GM18858 (cell line): ENCODE results near the gene ZNF578.
A peak's percentile ranks its signal among the peaks of the same experiment; 100 is the strongest.
"Not testable (repeated sequence)": the region's sequence is repeated elsewhere in the genome, so short reads cannot be mapped to it uniquely, and the experiment has no call there.

ENCODE experiments used
- ATAC-seq: cut with Tn5 transposase; IDR thresholded peaks from one replicate; pipeline ENCODE4 v1.9.1; 2021; ENCODE audit not compliant: unreplicated experiment

Gene ZNF578

DNA sequence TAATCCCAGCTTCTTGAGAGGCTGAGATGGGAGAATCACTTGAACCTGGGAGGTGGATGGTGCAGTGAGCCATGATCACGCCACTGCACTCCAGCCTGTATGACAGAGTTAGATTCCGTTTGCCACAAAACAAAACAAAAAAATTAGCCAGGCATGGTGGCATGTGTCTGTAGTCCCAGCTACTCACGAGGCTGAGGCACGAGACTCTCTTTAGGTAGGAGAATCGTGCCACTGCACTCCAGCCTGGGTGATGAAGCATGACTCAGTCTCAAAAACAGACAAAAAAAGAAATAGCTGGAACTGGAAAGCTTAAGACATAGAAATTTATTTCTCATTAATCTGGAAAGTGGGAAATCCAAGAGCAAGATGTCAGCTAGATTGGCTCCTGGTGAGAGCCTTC is 53.9 kb downstream of the ZNF578 start:
- ATAC-seq, result no peak

DNA sequence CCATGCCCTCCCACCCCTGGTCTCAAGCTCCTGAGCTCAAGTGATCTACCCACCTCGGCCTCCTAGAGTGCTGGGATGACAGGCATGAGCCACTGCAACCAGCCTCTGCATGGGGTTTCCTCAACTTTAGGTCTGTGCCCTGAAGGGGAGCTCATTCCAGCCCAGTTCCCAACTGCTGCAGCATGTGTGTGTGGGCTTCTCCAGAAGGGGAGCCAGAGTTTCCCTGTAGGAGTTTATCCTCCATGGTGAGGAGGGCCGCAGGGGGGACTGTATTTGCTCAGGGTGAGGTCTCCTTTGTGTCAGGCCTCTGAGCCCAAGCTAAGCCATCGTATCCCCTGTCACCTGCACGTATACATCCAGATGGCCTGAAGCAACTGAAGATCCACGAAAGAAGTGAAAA is 62.8 kb downstream of the ZNF578 start:
- no peak for ATAC-seq

DNA sequence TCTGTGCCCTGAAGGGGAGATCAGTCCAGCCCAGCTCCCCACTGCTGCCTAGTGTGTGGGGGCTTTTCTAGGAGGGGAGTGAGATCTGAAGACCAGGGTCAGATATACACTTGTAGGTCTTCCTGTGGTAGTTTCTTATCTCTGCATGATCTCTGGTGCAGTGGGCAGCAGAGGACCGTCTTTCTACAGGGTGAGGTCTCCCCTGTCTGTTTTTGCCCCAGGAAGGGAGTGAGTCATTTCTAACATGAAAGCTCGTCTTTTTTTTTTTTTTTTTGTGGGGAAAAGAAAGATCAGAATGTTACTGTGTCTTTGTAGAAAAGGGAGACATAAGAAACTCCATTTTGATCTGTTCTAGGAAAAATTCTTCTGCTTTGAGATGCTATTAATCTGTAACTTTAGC is 65.3 kb downstream of the ZNF578 start:
- no peak for ATAC-seq

DNA sequence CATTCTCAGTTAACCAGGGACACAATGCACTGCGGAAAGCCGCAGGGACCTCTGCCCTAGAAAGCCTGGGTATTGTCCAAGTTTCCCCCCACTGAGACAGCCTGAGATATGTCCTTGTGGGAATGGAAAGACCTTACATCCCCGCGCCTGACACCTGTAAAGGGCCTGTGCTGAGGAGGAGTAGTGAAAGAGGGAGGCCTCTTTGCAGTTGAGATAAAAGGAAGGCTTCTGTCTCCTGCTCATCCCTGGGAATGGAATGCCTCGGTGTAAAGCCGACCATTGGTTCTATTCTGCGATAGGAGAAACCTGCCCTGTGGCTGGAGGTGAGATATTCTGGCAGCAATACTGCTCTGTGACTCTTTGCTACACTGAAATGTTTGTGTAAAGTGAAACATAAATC is 65.8 kb downstream of the ZNF578 start:
- not testable (repeated sequence) for ATAC-seq

DNA sequence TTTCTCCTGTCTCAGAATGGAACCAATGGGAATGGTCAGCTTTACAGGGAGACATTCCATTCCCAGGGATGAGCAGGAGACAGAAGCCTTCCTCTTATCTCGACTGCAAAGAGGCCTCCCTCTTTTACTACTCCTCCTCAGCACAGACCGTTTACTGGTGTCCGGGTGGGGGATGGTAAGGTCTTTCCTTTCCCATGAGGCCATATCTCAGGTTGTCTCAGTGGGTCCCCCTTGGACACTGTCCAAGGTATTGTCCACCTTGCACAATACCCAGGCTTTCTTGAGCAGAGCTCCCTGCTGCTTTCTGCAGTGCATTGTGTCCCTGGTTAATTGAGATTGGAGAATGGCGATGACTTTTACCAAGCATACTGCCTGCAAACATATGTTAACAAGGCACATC is 66.7 kb downstream of the ZNF578 start:
- ATAC-seq, result no peak

DNA sequence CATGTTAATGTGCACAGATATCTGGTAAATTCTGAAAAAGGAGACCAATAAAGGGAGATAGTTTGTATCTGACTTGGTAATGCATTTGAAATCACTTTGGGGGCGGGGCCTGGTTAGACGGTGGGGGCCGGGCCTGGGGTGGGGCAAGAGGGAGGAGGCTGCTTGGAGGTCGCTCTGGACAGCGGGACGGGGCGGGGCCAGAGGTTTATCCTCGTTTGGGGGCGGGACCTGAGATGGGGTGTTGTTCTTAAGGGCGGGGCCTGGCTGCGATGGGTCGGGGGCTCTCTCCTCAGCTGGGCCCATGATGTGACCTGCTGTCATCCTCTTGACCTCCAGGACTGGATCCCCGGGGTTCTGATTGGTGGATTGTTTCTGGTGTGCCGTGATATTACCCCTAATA is 69.2 kb downstream of the ZNF578 start:
- ATAC-seq, result no peak

DNA sequence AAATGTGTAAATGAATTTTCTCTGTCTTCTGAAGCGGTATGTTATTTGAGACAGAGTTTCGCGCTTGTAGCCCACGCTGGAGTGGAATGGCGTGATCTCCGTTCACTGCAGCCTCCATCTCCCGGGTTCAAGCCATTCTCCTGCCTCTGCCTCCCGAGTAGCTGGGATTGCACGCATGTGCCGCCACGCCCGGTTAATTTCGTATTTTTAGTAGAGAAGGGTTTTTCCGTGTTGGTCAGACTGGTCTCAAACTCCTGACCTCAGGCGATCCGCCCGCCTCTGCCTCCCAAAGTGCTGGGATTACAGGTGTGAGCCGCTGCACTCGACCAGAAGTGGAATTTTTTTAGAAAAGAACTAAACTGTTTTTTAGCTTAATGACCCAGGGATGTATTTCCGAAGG is 70.7 kb downstream of the ZNF578 start:
- no peak for ATAC-seq

DNA sequence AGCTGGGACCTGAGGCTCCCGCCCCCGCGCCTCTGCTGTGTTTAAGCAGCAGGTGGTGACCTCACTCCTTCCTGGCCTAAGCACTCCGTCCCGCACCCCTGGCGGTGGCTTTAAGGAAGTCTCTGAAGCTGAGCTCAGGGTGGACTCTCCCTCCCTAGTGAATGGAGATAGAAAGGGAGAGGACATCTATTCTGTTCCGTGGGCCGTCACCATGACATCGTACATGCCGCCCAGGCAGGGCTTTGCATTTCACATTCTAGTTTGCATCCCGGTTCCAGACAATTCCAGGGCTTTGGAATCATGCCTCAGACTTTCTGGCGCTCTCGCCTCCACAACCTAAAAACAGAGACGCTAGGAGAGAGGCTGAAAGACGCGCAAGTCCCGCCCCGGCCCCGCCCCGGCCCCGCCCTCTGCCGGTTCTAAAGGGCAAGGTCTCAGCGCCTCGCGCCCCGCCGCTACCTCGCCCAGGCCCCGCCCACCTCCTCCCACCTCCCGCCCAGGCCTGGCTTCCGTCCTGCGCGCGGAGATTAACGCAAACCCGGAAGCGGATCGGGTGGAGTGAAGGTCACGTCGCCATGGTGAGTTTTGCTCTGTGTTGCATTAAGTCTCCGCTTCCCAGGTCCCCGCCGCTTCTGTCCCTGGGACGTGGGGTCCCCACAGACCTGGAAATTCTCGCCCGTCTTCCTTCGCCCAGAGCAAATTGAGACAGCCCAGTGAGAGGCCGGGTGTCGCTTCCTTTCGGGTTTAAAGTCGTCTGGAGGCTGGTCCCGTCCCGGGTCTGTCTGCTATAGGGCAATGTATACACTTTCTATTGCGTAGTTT is 74.0 kb downstream of the ZNF578 start, which contains the start of gene ZNF808:
ZNF808 (plus strand) TSS at position 535 of the 822 bp plus-strand sequence. CDS start 15,617 bp downstream, outside the sequence.
- peak; percentile 80 for ATAC-seq

DNA sequence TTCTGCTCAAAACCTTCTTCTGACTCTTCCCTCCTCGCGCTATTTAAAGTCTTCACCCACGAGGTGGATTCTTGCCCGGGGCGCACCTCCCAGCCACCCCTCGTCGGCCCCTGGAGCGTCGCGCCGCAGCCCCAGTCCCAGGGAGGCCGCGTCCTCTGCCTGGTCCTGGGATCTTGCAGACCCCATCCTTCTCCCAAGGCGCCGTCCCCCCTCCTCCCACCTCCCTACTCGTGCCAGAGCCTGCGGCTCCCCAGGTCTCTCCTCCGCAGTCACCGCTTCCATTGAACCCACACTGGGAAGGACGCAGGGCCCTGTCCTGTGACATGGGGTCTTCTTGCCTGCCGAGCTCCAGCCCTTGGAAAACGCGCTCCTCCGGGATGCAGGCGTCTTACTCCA is 74.6 kb downstream of the ZNF578 start:
- ATAC-seq, result no peak

DNA sequence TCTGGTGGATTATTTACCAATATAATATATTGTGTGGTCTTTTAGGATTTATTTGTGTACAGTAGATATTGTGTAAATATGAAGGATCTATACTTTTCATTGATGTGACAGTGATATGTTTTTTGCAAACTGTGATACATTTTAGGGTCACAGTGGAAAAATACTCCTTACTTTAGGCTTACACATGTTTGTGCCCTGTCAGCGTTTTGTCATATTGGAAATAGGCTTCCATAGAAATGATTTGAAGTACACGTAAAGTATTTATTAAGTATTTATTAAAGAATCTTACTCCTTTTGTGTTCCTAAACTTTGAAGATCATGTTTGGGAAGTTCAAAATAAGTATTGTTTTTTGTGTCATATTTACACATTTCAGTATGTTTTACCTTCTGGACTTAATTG is 79.1 kb downstream of the ZNF578 start:
- no peak for ATAC-seq

DNA sequence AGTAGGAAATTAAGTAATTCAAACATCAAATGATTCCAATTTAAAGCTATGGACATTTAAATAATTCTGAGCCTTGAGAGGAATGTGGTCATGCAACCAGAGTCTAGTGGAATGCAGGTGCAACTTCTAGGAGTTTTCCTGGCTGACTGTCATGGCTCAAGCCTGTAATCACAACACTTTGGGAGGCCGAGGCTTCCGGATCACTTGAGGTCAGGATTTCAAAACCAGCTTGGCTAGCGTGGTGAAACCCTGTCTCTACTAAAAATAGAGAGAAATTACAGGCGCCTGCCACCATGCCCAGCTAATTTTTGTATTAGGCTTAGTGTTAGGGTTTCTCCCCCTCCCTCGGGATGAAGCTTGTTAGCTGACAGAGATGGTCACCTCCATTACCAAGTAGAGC is 80.5 kb downstream of the ZNF578 start:
- ATAC-seq, result no peak

DNA sequence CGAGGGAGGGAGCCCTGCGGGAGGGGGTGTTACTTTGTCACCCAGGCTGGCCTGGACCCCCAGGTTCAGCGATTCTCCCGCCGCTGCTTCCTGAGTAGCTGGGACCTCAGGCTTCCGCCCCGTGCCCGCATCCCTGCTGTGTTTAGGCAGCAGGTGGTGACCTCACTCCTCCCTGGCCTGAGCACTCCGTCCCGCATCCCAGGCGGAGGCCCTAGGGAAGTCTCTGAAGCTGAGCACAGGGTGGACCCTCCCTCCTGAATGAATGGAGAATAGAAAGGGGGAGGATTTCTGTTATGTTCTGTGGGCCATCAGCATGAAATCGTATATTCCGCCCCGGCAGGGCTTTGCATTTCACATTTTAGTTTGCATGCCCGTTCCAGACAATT is 82.0 kb downstream of the ZNF578 start:
- ATAC-seq, result not testable (repeated sequence)

DNA sequence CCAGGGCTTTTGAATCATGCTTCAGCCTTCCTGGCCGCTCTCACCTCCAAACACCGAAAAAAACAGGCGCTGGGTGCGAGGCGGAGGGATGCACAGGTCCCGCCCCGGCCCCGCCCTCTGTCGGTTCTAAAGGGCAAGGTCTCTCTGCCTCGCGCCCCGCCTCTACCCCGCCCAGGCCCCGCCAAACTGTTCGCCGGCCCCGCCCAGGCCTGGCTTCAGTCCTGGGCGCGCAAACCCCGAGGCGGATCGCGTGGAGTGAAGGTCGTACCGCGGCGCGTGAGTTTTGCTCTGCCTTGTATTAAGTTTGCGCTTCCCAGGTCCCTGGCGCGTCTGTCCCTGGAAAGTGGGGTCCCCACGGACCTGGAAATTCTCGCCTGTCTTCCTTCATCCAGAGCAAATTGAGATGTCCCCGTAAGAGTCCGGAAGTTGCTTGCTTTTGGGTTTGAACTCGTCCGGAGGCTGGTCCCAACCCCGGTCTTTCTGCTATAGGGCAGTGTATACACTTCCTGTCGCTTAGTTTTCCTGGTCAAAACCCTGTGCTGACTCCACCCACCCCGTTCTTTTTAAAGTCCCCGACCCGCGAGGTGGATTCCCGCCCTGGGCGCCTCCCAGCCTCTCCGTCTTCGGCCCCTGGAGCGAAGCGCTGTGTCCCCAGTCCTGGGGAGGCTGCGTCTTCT is 82.6 kb downstream of the ZNF578 start:
- ATAC-seq, result peak; percentile 51

DNA sequence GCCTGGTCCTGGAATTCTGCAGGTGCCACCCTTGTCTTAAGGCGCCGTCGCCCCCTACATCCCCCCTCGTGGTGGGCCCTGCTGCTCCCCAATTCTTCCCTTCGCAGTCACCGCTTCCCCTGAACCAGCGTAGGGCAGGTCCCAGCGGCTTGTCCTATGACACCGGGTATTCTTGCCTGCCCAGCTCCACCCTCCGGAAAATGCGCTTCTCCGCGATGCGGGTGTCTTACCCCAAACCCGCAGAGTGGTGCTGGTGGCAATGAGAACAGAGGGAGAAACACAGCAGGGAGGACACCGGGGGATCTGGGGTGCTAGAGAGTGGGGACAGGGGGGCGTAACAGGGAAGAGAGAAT is 83.1 kb downstream of the ZNF578 start:
- ATAC-seq, result peak; percentile 10

DNA sequence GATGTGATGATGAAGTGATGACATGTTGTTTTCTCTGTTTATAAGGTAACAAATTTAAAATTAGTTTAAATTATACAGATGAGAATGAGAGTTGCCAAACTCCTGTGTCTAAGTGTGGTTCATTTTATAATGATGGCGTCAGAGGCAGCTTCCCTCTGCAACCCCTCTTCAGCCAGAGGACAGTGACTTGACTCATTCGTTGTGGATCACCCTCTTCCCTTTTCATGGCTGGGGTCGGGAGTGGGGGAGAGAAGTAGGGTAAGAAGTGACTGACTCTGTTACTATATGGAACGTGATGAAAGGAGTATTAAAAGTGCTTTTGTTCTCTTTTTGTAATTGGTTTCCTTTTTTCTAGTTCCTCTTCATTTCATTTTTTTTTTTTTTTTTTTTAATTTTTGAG is 85.5 kb downstream of the ZNF578 start:
- not testable (repeated sequence) for ATAC-seq

DNA sequence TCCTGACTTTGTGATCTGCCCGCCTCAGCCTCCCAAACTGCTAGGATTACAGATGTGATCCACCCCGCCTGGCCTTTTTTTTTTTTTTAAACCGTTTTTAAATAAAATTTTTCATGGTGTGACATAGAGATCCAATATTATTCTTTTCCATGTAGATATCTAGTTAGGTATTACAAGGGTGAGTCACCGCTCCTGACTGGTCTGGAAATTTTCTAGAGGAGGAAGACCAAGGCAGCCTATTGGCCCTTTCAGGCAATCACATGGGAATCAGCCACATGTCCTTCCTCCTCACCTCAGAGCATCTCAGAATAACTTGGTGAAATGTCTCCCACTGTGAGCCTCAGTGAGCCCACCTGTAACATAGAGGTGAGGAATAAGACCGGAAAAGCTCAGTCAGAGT is 87.8 kb downstream of the ZNF578 start:
- ATAC-seq, result not testable (repeated sequence)

DNA sequence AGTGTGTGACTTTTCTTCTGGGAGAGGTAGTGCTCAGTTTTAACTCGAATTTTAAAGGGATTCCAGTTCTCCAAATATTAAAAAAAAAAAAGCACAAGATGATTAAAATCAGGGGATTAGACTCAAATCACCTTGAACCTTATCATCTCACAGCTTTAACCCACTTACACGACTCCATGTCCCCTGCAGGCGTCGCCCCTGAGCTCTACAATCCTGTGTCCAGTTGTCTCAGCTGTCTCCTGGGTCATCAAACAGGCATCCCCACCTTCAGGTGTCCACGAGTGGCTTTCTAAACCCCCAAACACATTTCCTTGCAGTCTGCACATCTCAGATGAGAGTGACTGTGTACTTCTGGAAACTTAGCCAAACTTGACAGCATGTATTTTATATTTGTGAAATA is 88.3 kb downstream of the ZNF578 start:
- no peak for ATAC-seq

DNA sequence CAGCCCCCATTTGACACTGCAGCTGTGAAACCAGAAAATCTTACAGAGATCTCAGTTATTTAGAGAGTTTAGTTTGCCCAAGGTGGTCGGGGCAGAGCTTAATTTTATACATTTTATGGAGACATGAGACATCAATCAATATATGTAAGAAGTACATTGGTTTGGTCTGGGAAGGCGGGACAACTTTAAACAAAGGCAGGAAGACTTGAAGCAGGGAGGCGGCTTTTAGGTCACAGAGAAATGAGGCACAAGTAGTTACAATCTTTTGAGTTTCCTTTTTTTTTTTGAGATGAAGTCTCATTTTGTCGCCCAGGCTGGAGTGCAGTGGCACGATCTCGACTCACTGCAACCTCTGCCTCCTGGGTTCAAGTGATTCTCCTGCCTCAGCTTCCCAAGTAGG is 89.2 kb downstream of the ZNF578 start:
- ATAC-seq, result not testable (repeated sequence)

DNA sequence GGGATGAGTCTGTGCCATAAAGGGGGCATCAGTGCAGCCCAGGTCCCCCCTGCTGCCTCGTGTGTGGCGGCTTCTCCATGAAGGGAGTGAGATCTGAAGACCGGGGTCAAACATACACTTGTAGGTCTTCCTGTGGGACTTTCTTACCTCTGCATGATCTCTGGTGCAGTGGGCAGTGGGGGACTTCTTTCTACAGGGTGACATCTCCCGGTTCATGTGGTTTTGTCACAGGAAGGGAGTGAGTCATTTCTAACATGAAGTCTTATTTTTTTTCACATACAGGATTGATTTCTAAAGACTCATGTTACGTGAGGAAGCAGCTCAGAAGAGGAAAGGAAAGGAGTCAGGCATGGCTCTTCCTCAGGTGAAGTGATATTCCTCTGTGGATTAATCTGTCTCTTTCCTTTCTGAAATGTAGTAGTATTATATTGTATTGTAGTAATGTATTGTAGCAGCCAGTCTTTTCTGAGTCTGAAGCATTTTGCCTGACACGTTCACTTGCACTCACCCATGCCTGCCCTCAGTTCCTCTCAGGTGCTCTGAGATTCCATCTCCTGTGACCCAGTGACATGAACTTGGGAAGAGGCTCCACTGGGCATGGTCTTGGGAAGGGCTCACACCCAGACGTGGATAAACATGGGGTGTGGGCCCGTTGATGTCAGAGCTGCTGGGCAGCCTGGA is 89.8 kb downstream of the ZNF578 start:
- no peak for ATAC-seq

DNA sequence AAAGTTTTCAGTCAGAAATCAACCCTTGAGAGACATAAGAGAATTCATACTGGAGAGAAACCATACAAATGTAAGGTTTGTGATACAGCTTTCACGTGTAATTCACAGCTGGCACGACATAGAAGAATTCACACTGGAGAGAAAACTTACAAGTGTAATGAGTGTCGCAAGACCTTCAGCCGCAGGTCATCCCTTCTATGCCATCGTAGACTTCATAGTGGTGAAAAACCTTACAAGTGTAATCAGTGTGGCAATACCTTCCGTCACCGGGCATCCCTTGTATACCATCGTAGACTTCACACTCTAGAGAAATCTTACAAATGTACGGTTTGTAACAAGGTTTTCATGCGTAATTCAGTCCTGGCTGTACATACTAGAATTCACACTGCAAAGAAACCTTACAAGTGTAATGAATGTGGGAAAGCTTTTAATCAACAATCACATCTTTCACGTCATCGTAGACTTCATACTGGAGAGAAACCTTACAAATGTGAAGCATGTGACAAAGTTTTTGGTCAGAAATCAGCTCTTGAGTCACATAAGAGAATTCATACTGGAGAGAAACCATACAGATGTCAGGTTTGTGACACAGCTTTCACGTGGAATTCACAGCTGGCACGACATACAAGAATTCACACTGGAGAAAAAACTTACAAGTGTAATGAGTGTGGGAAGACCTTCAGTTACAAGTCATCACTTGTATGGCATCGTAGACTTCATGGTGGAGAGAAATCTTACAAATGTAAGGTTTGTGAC is 101.0 kb downstream of the ZNF578 start:
- no peak for ATAC-seq
